ENCODE results near the gene GPR137C. TPM values are rescaled to one million over a fixed set of nuclear protein-coding genes. Genes with fewer than 3 reads are reported as not detected.
A peak's percentile ranks its signal among the peaks of the same experiment; 100 is the strongest.

The GPR137C gene
- total and polyA plus RNA-seq, 10 of the 15 experiments (the other 5 are each of a cell fraction or from before 2014, with no cell fraction given), result 0.03 to 0.72 (median 0.22) TPM

- no peak for ATAC-seq
- H3K36me3 ChIP-seq (ENCODE audit: control insufficient read depth in 2 of 2, insufficient read depth in 2 of 2, low read length in 1 of 2), result no peaks in the 10 kb centered on the region
- WGBS (ENCODE audit: insufficient coverage, insufficient replicate concordance, low lambda C conversion rate, missing lambda C conversion rate), result 95% methylated on average over 3 of the region's 3 CpGs
- 0 out of 2 replicates have a peak overlapping the region, but pooled peaks have one; percentile 93 for H3K4me3 ChIP-seq
- H3K4me1 ChIP-seq (ENCODE audit: control insufficient read depth, insufficient read depth, low read length), result peaks cover 8% of the 10 kb centered on the region
- no peak overlapping the region for H2AFZ ChIP-seq (ENCODE audit: control insufficient read depth, low read depth, low read length)
- DNase-seq (ENCODE audit: low read depth, low spot score), result no peak
- H3K27me3 ChIP-seq (replicated peaks in 1 of 2; ENCODE audit: control insufficient read depth in 2 of 2, insufficient read depth in 2 of 2, low read length in 1 of 2), result peaks cover 0 to 2% of the 10 kb centered on the region in 2 experiments; a peak in 3 of 4 replicates
- ChIA-PET CTCF (no interaction called here), RAD21 (ENCODE audit: unreplicated experiment) (no interaction called here), POLR2A (interaction anchor here (2.2 kb wide), 1 partner anchor 9 kb away, joined by 11 read pairs; no protein-coding TSS in a partner anchor), SMC1A (ENCODE audit: uncharacterized antibody, unreplicated experiment) (interaction anchor here (0.7 to 2.5 kb wide), 4 partner anchors 7 to 228 kb away, joined by 3 to 12 read pairs (median 3); no protein-coding TSS in a partner anchor)
- TF ChIP-seq RCOR1 (conservative IDR thresholded peaks at IDR 0.05; ENCODE audit: low read depth, low read length) (no peak), HDAC2 (IDR thresholded peaks at IDR 0.05) (no peak)
- H3K79me2 ChIP-seq (ENCODE audit: control insufficient read depth, insufficient read depth, low read length), result peaks cover 6% of the 10 kb centered on the region
- no peaks in the 10 kb centered on the region for H3K9me3 ChIP-seq (replicated peaks; ENCODE audit: control insufficient read depth, insufficient read depth, low read length)
- H4K20me1 ChIP-seq (ENCODE audit: control insufficient read depth, insufficient read depth), result no peaks in the 10 kb centered on the region
- peak overlapping the region; percentile 90 for H3K4me2 ChIP-seq (ENCODE audit: control insufficient read depth, insufficient read depth)
- no peak overlapping the region for H3K9ac ChIP-seq (ENCODE audit: control insufficient read depth, insufficient read depth, low read length)
- in situ Hi-C loops (cut with MboI), result no loop called here
- BruUV-seq (replicated peaks), result no TSS peak
- FAIRE-seq, result no peak
- H3K27ac ChIP-seq (ENCODE audit: control insufficient read depth, insufficient read depth), result no peak overlapping the region
- intact Hi-C loops (cut with micrococcal nuclease; ENCODE audit: unreplicated experiment), result loop anchor here (5.0 kb wide), 1 partner anchor 242 kb away; the partner anchor contains the start of gene GNPNAT1
These were observed 2.0 kb upstream of the GPR137C start for GRCh38 chr14:52550661-52551060.

- Histone ChIP-seq H3K27ac (ENCODE audit: control insufficient read depth, insufficient read depth) (no peak overlapping the region), H2AFZ (ENCODE audit: control insufficient read depth, low read depth, low read length) (peak overlapping the region; percentile 94)
These were observed 1.4 kb upstream of the GPR137C start for GRCh38 chr14:52551205-52551604.

More at GRCh38 chr14:52551205-52551604, 1.4 kb upstream of the GPR137C start:
- ChIA-PET SMC1A (ENCODE audit: uncharacterized antibody, unreplicated experiment) (interaction anchor here (0.6 to 2.5 kb wide), 8 partner anchors 8 to 405 kb away, joined by 3 to 12 read pairs (median 3); no protein-coding TSS in a partner anchor), POLR2A (interaction anchor here (1.6 to 2.2 kb wide), 2 partner anchors 9 to 146 kb away, joined by 6 to 11 read pairs; no protein-coding TSS in a partner anchor), CTCF (interaction anchor here (1.5 to 2.2 kb wide), 3 partner anchors 9 to 556 kb away, joined by 4 to 7 read pairs (median 7); no protein-coding TSS in a partner anchor), RAD21 (ENCODE audit: unreplicated experiment) (interaction anchor here (1.2 kb wide), 1 partner anchor 555 kb away, joined by 3 read pairs; no protein-coding TSS in a partner anchor)
- Histone ChIP-seq H3K9ac (ENCODE audit: control insufficient read depth, insufficient read depth, low read length) (peak overlapping the region; percentile 35; the same call in 1 of the 2 replicates), H3K9me3 (replicated peaks; ENCODE audit: control insufficient read depth, insufficient read depth, low read length) (no peaks in the 10 kb centered on the region), H3K4me3 (peak overlapping the region; percentile 93), H4K20me1 (ENCODE audit: control insufficient read depth, insufficient read depth) (no peaks in the 10 kb centered on the region), H3K79me2 (ENCODE audit: control insufficient read depth, insufficient read depth, low read length) (peaks cover 6% of the 10 kb centered on the region), H3K4me1 (ENCODE audit: control insufficient read depth, insufficient read depth, low read length) (peaks cover 8% of the 10 kb centered on the region), H3K27me3 (replicated peaks in 1 of 2; ENCODE audit: control insufficient read depth in 2 of 2, insufficient read depth in 2 of 2, low read length in 1 of 2) (peaks cover 0 to 2% of the 10 kb centered on the region in 2 experiments; a peak in 3 of 4 replicates), H3K4me2 (ENCODE audit: control insufficient read depth, insufficient read depth) (peak overlapping the region; percentile 90), H3K36me3 (ENCODE audit: control insufficient read depth in 2 of 2, insufficient read depth in 2 of 2, low read length in 1 of 2) (no peaks in the 10 kb centered on the region)
- no peak for DNase-seq (ENCODE audit: low read depth, low spot score)
- intact Hi-C loops (cut with micrococcal nuclease; ENCODE audit: unreplicated experiment) (loop anchor here (5.0 kb wide), 1 partner anchor 241 kb away; the partner anchor contains the start of gene GNPNAT1), in situ Hi-C loops (cut with MboI) (no loop called here)
- BruUV-seq (replicated peaks), result no TSS peak
- 36% methylated on average over 4 of the region's 6 CpGs for WGBS (ENCODE audit: insufficient coverage, insufficient replicate concordance, low lambda C conversion rate, missing lambda C conversion rate)
- FAIRE-seq, result no peak
- no peak for TF ChIP-seq SUZ12 (IDR thresholded peaks at IDR 0.05; ENCODE audit: unreplicated experiment)
- no peak for TF ChIP-seq BCLAF1 (IDR thresholded peaks at IDR 0.05)
- no peak for TF ChIP-seq CBX3 (IDR thresholded peaks at IDR 0.05; ENCODE audit: borderline replicate concordance, low read depth)
- no peak for TF ChIP-seq IRF5 (IDR thresholded peaks at IDR 0.05; ENCODE audit: borderline replicate concordance)
- no peak for TF ChIP-seq ESRRA (IDR thresholded peaks at IDR 0.05; ENCODE audit: low read length)
- TF ChIP-seq ZNF24 (IDR thresholded peaks at IDR 0.05), result no peak
- no peak for TF ChIP-seq MEF2B (IDR thresholded peaks at IDR 0.05; ENCODE audit: partially characterized antibody, poor library complexity, severe bottlenecking)
- no peak for TF ChIP-seq HCFC1 (IDR thresholded peaks at IDR 0.05; ENCODE audit: low read length)
- TF ChIP-seq ATF7 (IDR thresholded peaks at IDR 0.05; ENCODE audit: low read depth), result no peak
- no peak for TF ChIP-seq USF1 (IDR thresholded peaks at IDR 0.05; ENCODE audit: borderline replicate concordance, extremely low read length, insufficient read depth, low read depth, low read length)
- no peak for ATAC-seq

Measured in GM12878 (cell line).